ENCODE data around the gene CDHR2. TPM values are rescaled to one million over a fixed set of nuclear protein-coding genes. Genes with fewer than 3 reads are reported as not detected.

The CDHR2 gene
- total and polyA plus RNA-seq, 2 donors = not detected

DNA sequence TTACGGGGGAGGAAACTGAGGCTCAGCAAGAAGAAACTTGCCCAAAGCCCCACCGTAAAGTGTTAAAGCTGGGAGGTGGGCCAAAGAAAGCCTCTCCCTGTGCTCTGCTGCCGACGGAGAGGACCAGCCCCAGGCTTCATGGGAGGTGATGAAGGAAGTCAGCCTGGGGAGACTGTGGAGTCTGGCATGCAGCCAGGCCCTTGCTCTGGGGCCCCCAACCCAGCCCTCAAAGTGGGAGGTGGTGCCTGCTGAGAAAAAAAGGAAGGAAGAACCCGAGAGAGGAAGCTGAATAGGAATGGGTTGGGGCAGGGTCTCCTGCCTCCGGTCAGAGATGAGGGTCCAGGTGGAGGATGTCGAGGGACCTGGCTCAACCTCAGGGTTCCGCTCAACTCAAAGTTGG, 15.8 kb upstream of the CDHR2 start:
- H3K27ac ChIP-seq (ENCODE audit: low read depth) = peak overlapping the region; percentile 46
- peaks cover 1% of the 10 kb centered on the region for H3K36me3 ChIP-seq (ENCODE audit: insufficient read depth)
- WGBS = 27% methylated on average over 8 of the region's 8 CpGs
- H3K4me1 ChIP-seq (ENCODE audit: insufficient read depth) = no peaks in the 10 kb centered on the region
- no peak for DNase-seq (ENCODE audit: extremely low spot score)
- H3K4me3 ChIP-seq (ENCODE audit: low read depth, low read length) = no peak overlapping the region

DNA sequence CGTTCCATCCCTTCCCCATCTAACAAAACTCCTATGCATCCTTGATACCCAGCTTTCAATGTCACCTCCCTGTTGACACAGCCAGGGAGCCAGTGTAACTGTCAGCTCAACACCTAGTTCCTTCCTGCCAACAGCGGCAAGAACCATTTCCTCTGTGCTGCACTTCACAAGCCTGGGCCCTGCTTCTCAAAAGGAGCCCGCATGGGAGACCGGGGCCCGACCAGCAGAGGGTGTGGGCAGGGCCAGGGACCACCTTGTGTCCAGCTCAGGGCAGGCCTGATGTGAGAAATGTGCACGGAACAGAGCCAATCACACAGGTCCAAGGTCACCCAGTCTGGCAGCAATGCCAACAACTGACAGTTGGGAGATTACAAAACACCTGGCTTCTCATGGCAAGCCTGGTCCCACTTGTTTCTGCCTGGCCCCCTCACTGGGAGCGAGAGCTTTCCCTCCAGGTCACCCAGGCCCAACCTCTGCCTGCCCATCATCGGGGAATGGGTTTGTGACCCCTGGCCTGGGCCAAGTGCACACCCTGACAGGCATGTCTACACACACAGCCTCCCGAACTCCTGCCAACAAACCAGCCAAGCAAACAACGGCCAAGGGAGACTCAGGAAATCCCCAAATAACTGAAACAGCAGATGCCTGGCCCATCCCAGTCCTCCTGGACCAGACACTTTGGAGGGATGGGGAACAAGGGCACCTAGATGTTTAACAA, 15.1 kb upstream of the CDHR2 start:
- Histone ChIP-seq H3K36me3 (ENCODE audit: insufficient read depth) (peaks cover 1% of the 10 kb centered on the region), H3K4me3 (ENCODE audit: low read depth, low read length) (no peak overlapping the region), H3K4me1 (ENCODE audit: insufficient read depth) (no peaks in the 10 kb centered on the region), H3K27ac (ENCODE audit: low read depth) (peak overlapping the region; percentile 35)
- WGBS = 13% methylated on average over 10 of the region's 10 CpGs
- no peak for DNase-seq (ENCODE audit: extremely low spot score)

DNA sequence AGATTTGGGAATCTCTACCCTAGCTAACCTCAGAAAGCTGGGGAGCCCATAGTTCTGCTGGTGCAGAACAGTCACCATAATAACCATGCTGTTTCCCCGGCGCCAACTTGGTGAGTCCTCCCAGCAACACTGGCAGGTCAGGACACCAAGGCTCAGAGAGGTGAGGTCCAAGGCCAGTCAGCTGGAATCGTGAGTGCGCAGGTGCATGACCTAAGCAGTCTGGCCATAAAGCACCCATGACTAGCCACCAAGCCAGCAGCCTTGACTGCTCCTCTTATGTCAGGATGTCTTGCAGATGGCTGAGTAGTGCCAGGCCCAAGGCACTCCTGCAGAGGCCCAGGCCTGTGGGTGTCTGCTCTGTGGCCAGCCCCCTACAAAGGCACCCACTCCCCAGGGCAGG, 14.5 kb upstream of the CDHR2 start:
- no peak for DNase-seq (ENCODE audit: extremely low spot score)
- Histone ChIP-seq H3K4me3 (ENCODE audit: low read depth, low read length) (no peak overlapping the region), H3K4me1 (ENCODE audit: insufficient read depth) (no peaks in the 10 kb centered on the region), H3K36me3 (ENCODE audit: insufficient read depth) (peaks cover 1% of the 10 kb centered on the region), H3K27ac (ENCODE audit: low read depth) (peak overlapping the region; percentile 35)
- WGBS = 80% methylated on average over 4 of the region's 4 CpGs

DNA sequence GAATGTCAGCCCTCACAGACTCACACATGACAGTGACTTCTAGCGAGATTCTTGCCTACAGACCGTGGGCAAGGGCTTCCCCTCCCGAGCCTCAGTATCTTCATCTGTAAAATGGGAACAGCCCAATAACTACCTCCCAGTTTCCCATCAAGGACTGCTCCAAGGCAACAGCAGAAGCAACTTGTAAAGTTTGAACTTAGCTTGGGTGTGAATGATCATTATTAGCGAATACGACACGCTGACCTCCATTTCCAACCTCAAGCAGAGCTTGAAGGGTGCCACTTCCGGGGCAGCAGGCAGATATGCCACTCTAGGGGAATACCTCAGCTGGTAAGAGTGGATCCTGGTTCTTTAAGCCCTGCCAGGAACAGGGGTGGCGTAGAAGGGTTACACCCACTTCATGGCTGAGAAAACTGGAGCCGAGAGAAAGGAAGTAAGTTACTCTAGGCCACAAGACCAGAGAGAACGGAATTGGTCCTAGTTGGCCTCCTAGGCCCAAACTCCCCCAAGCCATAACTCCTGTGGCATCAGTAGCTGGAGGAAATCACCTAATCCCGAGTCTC, 14.0 kb upstream of the CDHR2 start:
- Histone ChIP-seq H3K4me3 (ENCODE audit: low read depth, low read length) (peak overlapping the region; percentile 60), H3K27ac (ENCODE audit: low read depth) (peak overlapping the region; percentile 82), H3K36me3 (ENCODE audit: insufficient read depth) (peaks cover 1% of the 10 kb centered on the region), H3K4me1 (ENCODE audit: insufficient read depth) (no peaks in the 10 kb centered on the region)
- DNase-seq (ENCODE audit: extremely low spot score) = no peak
- 53% methylated on average over 11 of the region's 11 CpGs for WGBS

DNA sequence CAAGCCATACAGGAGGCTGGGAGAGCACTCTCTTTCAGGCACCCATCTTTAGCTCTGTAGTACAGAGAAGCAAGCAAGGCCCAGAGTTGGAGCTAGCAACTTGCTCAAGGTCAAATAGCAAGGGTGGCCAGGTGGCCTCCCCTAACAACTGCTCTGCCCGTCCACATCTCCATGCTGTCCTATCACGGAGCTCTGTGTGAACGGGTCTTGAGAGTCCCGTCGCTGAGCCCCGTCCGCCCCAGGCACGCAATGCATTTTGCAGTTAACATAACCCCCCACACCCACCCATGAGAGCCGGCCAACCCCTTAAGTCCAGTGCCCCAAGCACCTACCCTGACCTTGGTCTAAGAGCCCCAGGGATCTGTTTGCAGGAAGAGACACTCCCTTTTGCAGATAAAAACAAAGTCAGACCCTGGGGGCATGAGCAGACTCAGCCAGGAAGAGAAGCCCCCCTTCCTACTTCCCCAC, 13.4 kb upstream of the CDHR2 start:
- peak overlapping the region; percentile 60 for H3K4me3 ChIP-seq (ENCODE audit: low read depth, low read length)
- no peaks in the 10 kb centered on the region for H3K4me1 ChIP-seq (ENCODE audit: insufficient read depth)
- peaks cover 1% of the 10 kb centered on the region for H3K36me3 ChIP-seq (ENCODE audit: insufficient read depth)
- H3K27ac ChIP-seq (ENCODE audit: low read depth) = peak overlapping the region; percentile 82
- WGBS = 5% methylated on average over 9 of the region's 9 CpGs
- no peak for DNase-seq (ENCODE audit: extremely low spot score)

DNA sequence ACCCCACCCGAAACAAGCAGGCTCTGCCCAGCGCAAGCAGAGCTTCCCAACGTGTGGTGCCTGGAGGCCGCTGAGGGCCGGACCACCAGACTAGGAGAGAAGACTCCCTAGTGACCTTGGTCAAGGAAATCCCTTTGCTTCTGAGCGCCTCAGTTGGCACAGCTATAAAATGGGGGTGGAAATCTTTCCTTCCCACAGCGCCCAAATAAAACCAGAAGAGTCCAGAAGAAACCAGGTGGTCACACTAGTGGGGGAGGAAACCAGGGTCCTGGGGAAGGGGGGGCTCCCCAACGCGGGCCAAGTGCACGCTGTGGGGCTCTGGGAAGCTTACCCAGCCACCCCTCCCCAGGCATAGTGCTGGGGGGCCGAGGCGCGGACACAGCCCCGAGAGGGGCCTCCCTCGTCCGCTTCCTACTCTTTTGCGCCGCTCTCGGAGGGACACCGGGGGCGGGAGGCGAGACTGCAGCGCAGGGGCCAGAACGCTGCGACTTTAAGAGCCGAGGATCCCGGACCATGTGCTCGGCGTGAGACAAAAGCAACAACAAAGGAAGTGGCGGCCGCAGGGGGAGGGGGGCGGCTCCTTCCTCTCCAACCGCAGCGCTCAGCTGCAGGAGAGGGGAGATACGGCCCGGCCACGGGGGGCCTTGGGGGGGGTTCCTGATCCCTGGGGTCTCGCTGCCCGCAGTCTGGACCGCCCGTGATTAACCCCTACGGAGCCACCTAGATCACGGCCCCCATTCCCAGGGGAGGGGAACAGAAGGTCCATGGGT, 12.8 kb upstream of the CDHR2 start:
- Histone ChIP-seq H3K36me3 (ENCODE audit: insufficient read depth) (peaks cover 1% of the 10 kb centered on the region), H3K4me1 (ENCODE audit: insufficient read depth) (no peaks in the 10 kb centered on the region)
- 1% methylated on average over 43 of the region's 43 CpGs for WGBS

DNA sequence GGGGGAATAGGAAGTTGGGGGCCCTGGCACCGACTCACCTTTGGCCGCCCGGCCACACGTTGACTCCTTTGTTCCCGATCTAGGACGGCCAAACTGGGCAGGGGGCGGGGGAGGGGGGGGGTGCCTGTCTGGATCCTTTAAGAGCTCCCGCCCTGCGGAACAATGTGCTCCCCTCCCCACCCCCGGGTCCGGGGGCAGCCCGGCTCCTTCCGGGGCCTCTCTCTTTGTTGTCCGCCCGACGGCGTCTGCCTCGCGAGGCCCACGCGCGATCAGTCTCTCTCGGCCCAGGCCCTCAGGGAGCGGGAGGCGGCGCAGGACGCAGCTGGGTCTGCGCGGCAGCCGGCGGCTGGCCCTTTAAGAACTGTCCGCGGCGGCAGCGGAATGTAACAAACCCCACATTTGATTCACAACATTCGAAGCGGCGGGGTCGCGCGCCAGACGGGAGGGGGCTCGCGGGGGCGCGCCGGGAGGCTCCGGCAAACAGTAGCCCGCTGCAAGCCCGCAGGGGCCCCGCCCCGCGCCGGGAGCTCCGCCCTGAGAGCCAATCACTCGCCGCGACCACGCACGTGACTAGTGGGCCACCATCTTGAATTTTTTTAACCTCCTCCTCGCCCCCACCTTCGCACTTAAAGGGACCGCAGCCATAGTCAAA, 12.1 kb upstream of the CDHR2 start, which contains the start of gene RNF44:
Gene RNF44, minus strand, starts transcription at position 501 of the 652 bp plus-strand sequence. CDS start 4,930 bp downstream, outside the sequence.
- Histone ChIP-seq H3K4me3 (ENCODE audit: low read depth, low read length) (peak within 1 kb of the TSS; percentile 60), H3K36me3 (ENCODE audit: insufficient read depth) (peaks cover under 1% of the 10 kb centered on the region), H3K4me1 (ENCODE audit: insufficient read depth) (no peaks in the 10 kb centered on the region), H3K27ac (ENCODE audit: low read depth) (peak within 1 kb of the TSS; percentile 92)
- DNase-seq (ENCODE audit: extremely low spot score) = peak; percentile 94
- under 1% methylated on average over 63 of the region's 63 CpGs for WGBS

More for the DNA sequence above, 12.8 kb upstream of the CDHR2 start:
- peak overlapping the region; percentile 60 for H3K4me3 ChIP-seq (ENCODE audit: low read depth, low read length)
- DNase-seq (ENCODE audit: extremely low spot score) = no peak
- H3K27ac ChIP-seq (ENCODE audit: low read depth) = peak overlapping the region; percentile 82

DNA sequence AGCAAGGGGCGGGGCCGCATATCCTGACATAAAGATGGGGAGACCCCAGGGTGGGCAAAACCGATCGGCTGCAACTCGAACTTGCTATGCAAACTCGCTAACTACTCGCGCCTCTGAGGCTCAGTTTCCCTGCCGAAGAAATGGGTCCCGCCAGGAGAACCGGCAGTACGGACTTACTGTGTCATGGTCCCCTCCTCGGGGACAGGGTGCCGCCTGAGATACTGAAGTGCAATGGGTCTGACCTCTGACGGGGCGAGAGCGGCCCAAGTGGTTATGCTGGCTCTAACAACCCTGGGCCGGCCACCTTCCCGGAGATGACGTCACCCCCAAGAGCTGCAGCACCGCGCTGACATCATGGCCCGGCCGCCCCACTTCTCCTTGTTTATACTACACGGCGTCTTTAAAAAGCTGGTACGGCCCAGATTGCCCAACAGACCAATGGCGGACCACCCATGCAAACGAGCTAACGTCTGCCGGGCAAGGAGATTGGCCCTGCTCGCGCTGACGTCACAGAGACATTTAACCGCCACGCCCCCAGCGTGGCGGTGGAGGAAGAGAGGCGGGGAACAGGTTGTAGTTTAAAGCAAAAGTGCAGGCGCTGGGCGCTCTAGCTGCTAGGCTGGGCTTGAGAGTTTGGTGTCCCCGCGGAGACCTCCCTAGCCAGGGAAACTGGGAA, 11.4 kb upstream of the CDHR2 start:
- WGBS = under 1% methylated on average over 43 of the region's 43 CpGs
- no peaks in the 10 kb centered on the region for H3K4me1 ChIP-seq (ENCODE audit: insufficient read depth)
- H3K36me3 ChIP-seq (ENCODE audit: insufficient read depth) = no peaks in the 10 kb centered on the region
- peak overlapping the region; percentile 60 for H3K4me3 ChIP-seq (ENCODE audit: low read depth, low read length)
- H3K27ac ChIP-seq (ENCODE audit: low read depth) = peak overlapping the region; percentile 92
- peak; percentile 98 for DNase-seq (ENCODE audit: extremely low spot score)

DNA sequence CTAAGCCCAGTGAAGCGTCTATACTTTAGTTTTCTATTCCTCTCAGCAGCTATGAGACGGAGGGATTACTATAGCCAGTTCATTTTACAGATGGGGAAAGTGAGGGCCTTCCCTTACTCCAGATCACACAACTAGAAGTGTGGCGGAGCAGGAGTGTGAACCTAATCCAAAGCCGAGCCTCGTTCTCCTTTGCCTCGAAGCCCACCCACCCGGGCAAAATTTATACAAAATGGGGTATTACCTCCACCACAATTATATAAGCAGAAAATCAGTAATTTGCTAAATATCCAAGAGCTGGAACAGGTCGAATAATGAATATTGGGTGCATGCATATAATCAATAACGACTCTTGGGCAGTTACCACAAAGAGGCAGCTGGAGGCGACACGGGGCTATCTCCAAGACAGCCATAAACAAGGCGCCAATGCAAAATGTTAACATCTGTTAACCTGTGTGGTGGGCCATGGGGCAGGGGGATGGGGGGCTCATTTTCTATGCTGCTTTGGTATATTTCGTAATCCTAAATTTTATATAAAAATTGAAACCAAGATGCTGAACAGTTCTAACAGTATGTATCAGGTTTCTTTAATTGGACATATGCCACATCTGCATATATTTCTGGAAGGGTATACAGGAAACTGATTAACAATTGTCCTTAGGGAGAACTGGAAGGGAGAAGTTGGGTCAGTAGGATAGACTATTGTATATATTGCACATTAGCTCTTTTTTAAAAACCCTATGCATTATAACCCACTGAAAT, 10.7 kb upstream of the CDHR2 start:
- Histone ChIP-seq H3K4me1 (ENCODE audit: insufficient read depth) (no peaks in the 10 kb centered on the region), H3K36me3 (ENCODE audit: insufficient read depth) (no peaks in the 10 kb centered on the region), H3K4me3 (ENCODE audit: low read depth, low read length) (no peak overlapping the region), H3K27ac (ENCODE audit: low read depth) (no peak overlapping the region)
- DNase-seq (ENCODE audit: extremely low spot score) = no peak
- 21% methylated on average over 13 of the region's 13 CpGs for WGBS

DNA sequence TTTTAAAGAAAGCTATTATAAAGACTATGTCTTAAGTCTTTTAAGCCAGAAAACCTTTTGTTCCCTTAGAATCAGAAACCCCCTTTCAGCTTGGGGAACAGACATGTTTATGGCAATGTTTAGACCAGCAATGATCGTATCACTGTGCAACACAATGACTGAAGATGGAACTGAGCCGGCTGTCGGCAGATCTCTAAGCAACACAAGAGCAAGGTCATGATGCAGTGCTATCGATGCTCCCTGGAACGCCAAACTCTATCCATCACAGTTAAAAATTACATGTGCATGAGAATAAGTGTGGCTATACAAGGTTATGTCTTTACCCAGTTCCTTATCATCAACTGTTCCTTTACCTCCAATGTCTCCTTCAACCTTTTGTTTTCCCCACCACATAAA, 10.2 kb upstream of the CDHR2 start:
- Histone ChIP-seq H3K27ac (ENCODE audit: low read depth) (no peak overlapping the region), H3K4me1 (ENCODE audit: insufficient read depth) (no peaks in the 10 kb centered on the region), H3K36me3 (ENCODE audit: insufficient read depth) (no peaks in the 10 kb centered on the region), H3K4me3 (ENCODE audit: low read depth, low read length) (no peak overlapping the region)
- DNase-seq (ENCODE audit: extremely low spot score) = no peak
- 23% methylated on average over 5 of the region's 5 CpGs for WGBS

DNA sequence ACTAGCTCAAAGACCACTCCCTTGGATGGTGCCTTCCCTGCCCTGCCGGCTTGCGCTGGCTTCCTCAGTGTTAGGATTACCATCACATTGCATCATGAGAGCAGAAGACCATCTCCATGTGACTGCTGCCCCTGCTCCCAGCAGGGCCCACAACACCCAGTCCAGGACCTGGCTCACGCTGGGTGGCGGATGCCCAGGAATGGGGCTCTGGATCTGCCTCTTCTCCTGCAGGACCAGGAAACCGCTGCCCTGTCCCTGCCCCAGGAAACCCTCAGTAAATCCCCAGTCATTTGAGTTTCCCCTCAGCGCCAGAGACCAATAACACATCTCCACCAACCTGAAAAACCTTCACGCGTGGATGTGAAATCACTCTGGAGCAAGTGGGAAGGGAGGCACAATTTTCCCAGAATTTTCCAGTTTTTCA, 8.7 kb upstream of the CDHR2 start:
- no peak overlapping the region for H3K4me3 ChIP-seq (ENCODE audit: low read depth, low read length)
- DNase-seq (ENCODE audit: extremely low spot score) = no peak
- H3K4me1 ChIP-seq (ENCODE audit: insufficient read depth) = no peaks in the 10 kb centered on the region
- H3K27ac ChIP-seq (ENCODE audit: low read depth) = no peak overlapping the region
- 87% methylated on average over 8 of the region's 8 CpGs for WGBS
- no peaks in the 10 kb centered on the region for H3K36me3 ChIP-seq (ENCODE audit: insufficient read depth)

DNA sequence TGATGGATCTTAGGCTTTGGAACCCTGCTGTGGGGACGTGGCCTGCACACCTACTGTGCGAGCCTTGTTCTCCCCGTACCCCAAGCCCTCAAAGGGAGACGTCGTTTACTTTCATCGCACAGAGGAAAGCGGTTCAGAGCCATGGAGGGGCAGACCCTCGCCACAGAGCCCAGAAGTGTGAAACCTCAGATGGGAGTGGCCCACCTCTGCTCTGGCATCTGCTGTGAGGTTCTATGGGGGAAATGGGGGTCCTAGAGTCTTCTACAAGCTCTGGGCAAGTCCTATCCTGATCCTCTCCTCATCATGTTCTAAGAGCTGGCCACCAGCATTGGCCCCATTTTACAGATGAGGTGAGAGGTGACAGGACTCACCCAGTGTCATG, 8.2 kb upstream of the CDHR2 start:
- H3K4me1 ChIP-seq (ENCODE audit: insufficient read depth) = no peaks in the 10 kb centered on the region
- no peak overlapping the region for H3K4me3 ChIP-seq (ENCODE audit: low read depth, low read length)
- no peaks in the 10 kb centered on the region for H3K36me3 ChIP-seq (ENCODE audit: insufficient read depth)
- H3K27ac ChIP-seq (ENCODE audit: low read depth) = no peak overlapping the region
- 88% methylated on average over 8 of the region's 8 CpGs for WGBS
- no peak for DNase-seq (ENCODE audit: extremely low spot score)

Data from urinary bladder (tissue), 4 donors.